Mesendoderm (in vitro differentiated cells): Measurements from ENCODE around the gene KAT7.

Experiments used
- DNase-seq: peaks from one replicate; pipeline ENCODE4 v3.0.0; 2013
- H2AK5ac ChIP-seq: 2 replicates; pipeline ENCODE4 v1.6.1; 2013; ENCODE audit warnings: low read length, inconsistent platforms
- H2BK120ac ChIP-seq: 2 replicates; pipeline ENCODE4 v1.6.1; 2013; ENCODE audit warnings: low read depth, mild to moderate bottlenecking, low read length, moderate library complexity, mixed read lengths
- H2BK15ac ChIP-seq: replicated peaks from 2 replicates; pipeline ENCODE4 v1.6.1; 2013; ENCODE audit warnings: low read depth, mild to moderate bottlenecking, moderate library complexity
- H2BK5ac ChIP-seq: 2 replicates; pipeline ENCODE4 v1.6.1; 2013; ENCODE audit warnings: low read length, inconsistent platforms
- H3K18ac ChIP-seq: 2 replicates; pipeline ENCODE4 v1.6.1; 2013; ENCODE audit warnings: mild to moderate bottlenecking, low read length, mixed read lengths
- H3K23ac ChIP-seq: one replicate; pipeline ENCODE4 v1.6.1; 2013; ENCODE audit warnings: low read length
- H3K27ac ChIP-seq: 2 replicates; pipeline ENCODE4 v1.5.1; 2013; ENCODE audit warnings: low read depth, mild to moderate bottlenecking, inconsistent platforms, low read length, moderate library complexity
- H3K27me3 ChIP-seq: 2 replicates; pipeline ENCODE4 v1.6.1; 2013; ENCODE audit warnings: low read length, control low read depth, mild to moderate bottlenecking, inconsistent platforms; ENCODE audit not compliant: insufficient read depth, poor library complexity
- H3K36me3 ChIP-seq: 2 replicates; pipeline ENCODE4 v1.6.1; 2013; ENCODE audit warnings: low read length, inconsistent platforms; ENCODE audit not compliant: control insufficient read depth, insufficient read depth
- H3K4ac ChIP-seq: one replicate; pipeline ENCODE4 v1.6.1; 2013; ENCODE audit warnings: low read depth, mild to moderate bottlenecking, low read length, moderate library complexity
- H3K4me1 ChIP-seq: 2 replicates; pipeline ENCODE4 v1.6.1; 2013; ENCODE audit warnings: low read depth, low read length, inconsistent platforms; ENCODE audit not compliant: control insufficient read depth
- H3K4me2 ChIP-seq: 2 replicates; pipeline ENCODE4 v1.6.1; 2013; ENCODE audit warnings: low read length
- H3K4me3 ChIP-seq: 2 replicates; pipeline ENCODE4 v1.5.1; 2013; ENCODE audit warnings: mild to moderate bottlenecking, low read length
- H3K56ac ChIP-seq: one replicate; pipeline ENCODE4 v1.6.1; 2013; ENCODE audit warnings: low read length
- H3K79me1 ChIP-seq: 2 replicates; pipeline ENCODE4 v1.6.1; 2013; ENCODE audit warnings: low read length, inconsistent platforms
- H3K79me2 ChIP-seq: 2 replicates; pipeline ENCODE4 v1.6.1; 2013; ENCODE audit warnings: mild to moderate bottlenecking, low read length; ENCODE audit not compliant: control insufficient read depth, insufficient read depth
- H3K9ac ChIP-seq: 2 replicates; pipeline ENCODE4 v1.6.1; 2013; ENCODE audit warnings: low read length, inconsistent platforms
- H4K5ac ChIP-seq: one replicate; pipeline ENCODE4 v1.6.1; 2013; ENCODE audit warnings: low read length
- H4K8ac ChIP-seq: one replicate; pipeline ENCODE4 v1.6.1; 2013; ENCODE audit warnings: low read depth, mild to moderate bottlenecking, control low read depth, low read length, moderate library complexity
- WGBS: extraction: QIAGEN DNeasy Blood & Tissue Kit; methylation state at CpG from one replicate; pipeline ENCODE4 v1.1.7; 2013; ENCODE audit warnings: low lambda C conversion rate, missing lambda C conversion rate; ENCODE audit not compliant: insufficient coverage; ENCODE audit errors: extremely low coverage; 5-methylcytosine and 5-hydroxymethylcytosine counted together

The KAT7 gene

GRCh38 chr17:49878931-49879904, 90.7 kb downstream of the KAT7 start:
- Histone ChIP-seq H3K27me3 (no peaks in the 10 kb centered on the region), H2BK120ac (no peak overlapping the region), H3K9ac (no peak overlapping the region), H4K5ac (no peak overlapping the region), H3K23ac (no peak overlapping the region), H3K36me3 (no peaks in the 10 kb centered on the region), H2BK5ac (no peak overlapping the region), H3K4me2 (no peak overlapping the region), H4K8ac (no peak overlapping the region), H3K18ac (no peak overlapping the region), H3K79me2 (no peaks in the 10 kb centered on the region), H3K56ac (peak overlapping the region; percentile 20), H3K4me3 (no peak overlapping the region), H2BK15ac (no peak overlapping the region), H3K27ac (no peak overlapping the region), H3K4ac (no peak overlapping the region), H3K4me1 (peaks cover 10% of the 10 kb centered on the region), H2AK5ac (no peak overlapping the region), H3K79me1 (no peaks in the 10 kb centered on the region)
- WGBS: no CpG with 5 or more reads among the region's 14 CpGs
- no peak for DNase-seq

- H3K79me2 ChIP-seq: no peaks in the 10 kb centered on the region
- H3K23ac ChIP-seq: no peak overlapping the region
- H3K27ac ChIP-seq: no peak overlapping the region
- WGBS: no CpG with 5 or more reads among the region's 41 CpGs
- H3K9ac ChIP-seq: peak overlapping the region; percentile 57
- DNase-seq: peak; percentile 97
- H3K4me2 ChIP-seq: peak overlapping the region; percentile 48
- no peak overlapping the region for H2BK5ac ChIP-seq
- H3K4me1 ChIP-seq: peaks cover 7% of the 10 kb centered on the region
- H3K4me3 ChIP-seq: peak overlapping the region; percentile 18
- H4K5ac ChIP-seq: no peak overlapping the region
- no peak overlapping the region for H4K8ac ChIP-seq
- peak overlapping the region; percentile 83 for H3K56ac ChIP-seq
- H2AK5ac ChIP-seq: no peak overlapping the region
- H3K36me3 ChIP-seq: no peaks in the 10 kb centered on the region
- H3K27me3 ChIP-seq: no peaks in the 10 kb centered on the region
- H3K79me1 ChIP-seq: no peaks in the 10 kb centered on the region
- H3K18ac ChIP-seq: no peak overlapping the region
- no peak overlapping the region for H3K4ac ChIP-seq
- H2BK15ac ChIP-seq: no peak overlapping the region
- no peak overlapping the region for H2BK120ac ChIP-seq
Measured at GRCh38 chr17:49880291-49881053, 92.0 kb downstream of the KAT7 start.

- Histone ChIP-seq H2BK5ac (no peak overlapping the region), H3K79me2 (no peaks in the 10 kb centered on the region), H3K4me1 (peaks cover 6% of the 10 kb centered on the region), H3K4me2 (peak overlapping the region; percentile 22), H3K27me3 (no peaks in the 10 kb centered on the region), H3K56ac (no peak overlapping the region), H2AK5ac (no peak overlapping the region), H2BK15ac (no peak overlapping the region), H3K23ac (no peak overlapping the region), H3K79me1 (no peaks in the 10 kb centered on the region), H3K18ac (no peak overlapping the region), H4K8ac (no peak overlapping the region), H3K27ac (no peak overlapping the region), H3K4ac (no peak overlapping the region), H3K4me3 (no peak overlapping the region), H4K5ac (no peak overlapping the region), H2BK120ac (no peak overlapping the region), H3K36me3 (no peaks in the 10 kb centered on the region), H3K9ac (no peak overlapping the region)
- peak; percentile 52 for DNase-seq
- WGBS: no CpG with 5 or more reads among the region's 5 CpGs
Measured at GRCh38 chr17:49881054-49881402, 92.5 kb downstream of the KAT7 start.

GRCh38 chr17:49882434-49882833, 94.0 kb downstream of the KAT7 start:
- peaks cover 6% of the 10 kb centered on the region for H3K4me1 ChIP-seq
- no CpG with 5 or more reads among the region's 7 CpGs for WGBS

More at GRCh38 chr17:49882434-49882833, 94.0 kb downstream of the KAT7 start:
- H2AK5ac ChIP-seq: no peak overlapping the region
- no peak overlapping the region for H3K4me3 ChIP-seq
- H3K27me3 ChIP-seq: no peaks in the 10 kb centered on the region
- no peak overlapping the region for H3K56ac ChIP-seq
- no peak overlapping the region for H3K27ac ChIP-seq
- H4K8ac ChIP-seq: no peak overlapping the region
- no peaks in the 10 kb centered on the region for H3K79me1 ChIP-seq
- H3K18ac ChIP-seq: no peak overlapping the region
- H4K5ac ChIP-seq: no peak overlapping the region
- no peaks in the 10 kb centered on the region for H3K79me2 ChIP-seq
- H2BK15ac ChIP-seq: no peak overlapping the region
- no peak overlapping the region for H3K4me2 ChIP-seq
- no peak overlapping the region for H2BK120ac ChIP-seq
- no peak for DNase-seq
- no peaks in the 10 kb centered on the region for H3K36me3 ChIP-seq
- H2BK5ac ChIP-seq: no peak overlapping the region
- H3K4ac ChIP-seq: no peak overlapping the region
- no peak overlapping the region for H3K9ac ChIP-seq
- no peak overlapping the region for H3K23ac ChIP-seq
